GM12891 (cell line): ENCODE measurements around the gene EFCAB13.

Experiments used
- POLR2AphosphoS5 ChIP-seq: IDR thresholded peaks from 2 replicates; pipeline ENCODE4 v1.6.1; 2011; ENCODE audit warnings: low read depth, low read length, control low read depth
- SPI1 ChIP-seq: IDR thresholded peaks from 2 replicates; pipeline ENCODE4 v1.6.1; 2011; ENCODE audit warnings: low read depth, low read length, control low read depth

GRCh38 chr17:47300718-47301117 is 23.0 kb upstream of the EFCAB13 start:
- TF ChIP-seq POLR2AphosphoS5 (no peak), SPI1 (no peak)
